Measurements from ENCODE around the gene USP10.

USP10 gene

DNA sequence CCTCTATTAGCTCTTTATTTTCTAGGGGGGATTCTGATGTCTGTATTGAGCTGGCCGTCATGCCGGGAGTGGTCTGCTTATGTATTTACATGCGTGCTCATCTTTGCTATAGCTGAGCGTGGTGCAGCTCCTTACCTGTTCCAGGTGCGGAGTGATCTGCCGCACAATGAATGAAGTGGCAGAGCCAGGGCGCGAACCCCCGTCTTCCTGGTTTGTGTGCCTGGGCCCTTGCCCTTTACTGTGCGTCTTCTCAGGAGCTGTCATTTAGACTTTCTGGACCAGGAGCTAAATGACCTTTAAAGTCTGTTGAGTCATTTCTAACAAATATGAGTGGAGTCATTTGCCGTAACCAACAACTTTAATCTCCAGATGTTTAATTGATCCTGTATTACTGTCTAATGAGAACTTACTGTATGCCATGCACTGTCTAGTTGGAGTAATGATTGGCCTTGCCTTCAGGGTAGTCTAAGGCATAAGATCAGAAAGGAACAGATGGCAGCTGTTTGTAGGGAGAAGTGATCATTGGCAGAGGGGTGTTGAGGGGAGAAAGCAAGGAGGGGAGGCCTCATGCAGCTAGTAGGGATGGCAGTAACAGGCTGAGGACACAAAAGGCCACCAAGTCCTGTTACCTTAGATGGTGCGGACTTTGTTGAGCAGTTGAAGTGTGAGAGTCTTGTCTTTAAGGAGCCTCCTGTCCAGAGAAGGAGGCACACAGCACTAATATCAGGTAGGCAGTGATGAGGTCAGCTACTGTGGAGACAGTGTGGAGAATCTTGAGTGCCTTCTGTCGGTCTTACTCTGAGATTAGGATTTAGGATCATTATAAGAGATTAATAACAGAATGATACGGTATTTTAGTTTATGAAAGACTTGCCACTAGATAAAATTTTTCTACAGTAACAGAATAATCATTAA is 53.9 kb downstream of the USP10 start:
- DNase-seq: no peak

DNA sequence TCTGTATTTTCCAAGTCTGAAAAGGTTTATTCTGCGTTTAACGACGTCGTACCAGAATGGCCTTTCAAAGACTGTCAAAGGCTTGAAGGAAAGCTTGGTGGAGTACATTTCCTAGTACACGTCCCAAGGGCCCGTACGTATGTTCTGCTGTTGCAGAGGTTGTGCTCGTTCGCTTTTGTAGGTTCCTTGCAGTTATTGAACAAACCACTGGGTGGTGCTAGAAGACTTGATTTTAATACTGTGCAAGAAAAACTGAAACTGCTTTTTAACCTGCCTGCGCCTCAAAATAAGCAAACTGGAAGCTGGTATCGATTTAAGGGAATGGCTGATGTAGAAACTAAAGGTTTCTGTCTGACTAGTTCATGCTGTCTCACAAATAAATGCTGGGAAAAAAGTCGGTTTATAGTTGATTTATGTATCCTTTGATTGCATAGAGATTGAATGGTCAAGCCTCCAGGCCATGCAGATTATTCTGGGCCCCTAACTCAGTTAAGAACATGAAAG is 54.6 kb downstream of the USP10 start:
- DNase-seq: peak; percentile 92

DNA sequence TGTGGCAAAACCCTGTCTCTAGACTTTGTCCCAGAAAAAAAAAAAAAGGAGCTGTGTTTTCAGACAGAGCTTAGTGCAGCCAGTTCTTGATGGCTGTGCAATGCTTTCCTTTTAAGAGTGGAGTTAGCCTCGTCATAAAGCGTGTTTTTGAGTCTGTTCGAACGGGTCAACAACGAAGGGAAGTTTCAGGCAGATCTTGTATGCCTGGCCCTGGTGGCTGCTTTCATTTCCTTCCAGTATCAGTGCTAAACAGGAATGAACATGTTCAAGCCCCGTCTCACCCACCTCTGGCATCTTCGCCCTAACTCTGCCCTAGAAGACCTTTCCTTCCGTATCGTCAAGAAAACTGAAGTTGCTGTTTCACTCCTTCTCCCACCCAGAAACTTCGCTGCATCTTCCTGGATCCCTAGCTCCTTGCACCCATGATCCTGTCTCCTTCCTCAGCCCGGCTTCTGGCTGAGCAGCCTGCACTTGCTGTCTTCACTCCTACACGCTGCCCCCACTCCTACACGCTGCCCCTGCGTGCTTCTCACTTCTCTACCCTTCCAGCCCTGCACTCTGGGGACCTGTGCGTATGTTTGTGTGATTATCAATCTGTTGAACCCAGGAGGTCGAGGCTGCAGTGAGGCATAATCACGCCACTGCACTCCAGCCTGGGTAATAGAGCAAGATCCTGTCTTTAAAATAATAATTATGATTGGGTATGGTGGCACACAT is 55.3 kb downstream of the USP10 start:
- no peak for DNase-seq

DNA sequence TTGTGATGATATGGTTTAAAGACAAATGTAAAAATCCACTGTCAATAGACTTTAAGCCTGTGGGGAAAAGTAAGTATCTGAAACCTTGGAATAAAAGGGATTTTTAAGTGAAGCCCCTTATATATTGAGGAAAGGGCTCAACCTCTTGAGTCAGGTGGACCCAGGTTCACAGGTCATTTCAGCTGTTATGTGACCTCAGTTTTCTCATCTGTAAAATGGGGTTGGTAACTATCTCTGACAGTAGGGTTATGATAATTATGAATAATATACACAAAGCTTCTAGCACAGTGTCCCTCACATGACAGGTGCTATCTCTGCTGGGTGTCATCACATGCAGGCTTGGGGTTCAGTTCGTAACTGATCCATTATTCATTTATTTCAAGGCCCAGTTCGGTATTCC is 57.0 kb downstream of the USP10 start:
- DNase-seq: no peak

DNA sequence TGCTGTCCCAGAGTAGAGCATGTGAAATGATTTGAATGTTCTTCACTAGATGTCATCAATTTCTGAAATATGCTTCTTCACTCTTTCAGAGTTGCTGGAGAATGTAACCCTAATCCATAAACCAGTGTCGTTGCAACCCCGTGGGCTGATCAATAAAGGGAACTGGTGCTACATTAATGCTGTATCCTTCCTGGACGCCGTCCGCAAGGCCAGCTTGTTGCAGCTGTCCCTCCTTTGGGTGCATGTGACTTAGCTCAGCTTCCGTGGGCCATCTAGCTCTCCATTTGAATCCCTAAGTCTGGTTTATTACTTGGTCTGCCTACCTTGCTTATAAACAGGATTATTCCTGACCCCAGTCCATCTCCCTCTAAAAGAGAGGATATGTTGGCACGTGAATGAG is 58.8 kb downstream of the USP10 start:
- DNase-seq: no peak

DNA sequence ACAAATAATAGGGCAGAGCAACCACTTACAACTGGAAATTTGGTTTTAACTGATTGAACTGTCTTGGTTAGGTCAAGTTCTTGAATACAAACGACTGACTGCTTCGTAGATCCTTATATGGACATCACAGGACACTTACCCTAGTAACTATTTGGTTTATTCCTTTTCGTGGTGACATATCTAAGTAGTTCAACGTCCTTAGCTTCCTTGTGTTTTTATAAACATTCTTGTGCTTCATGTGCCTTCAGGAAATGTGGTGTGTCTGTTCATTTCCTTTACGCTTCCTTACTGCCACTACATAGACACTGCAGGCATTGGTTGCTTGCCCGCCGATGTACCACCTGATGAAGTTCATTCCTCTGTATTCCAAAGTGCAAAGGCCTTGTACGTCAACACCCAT is 59.3 kb downstream of the USP10 start:
- DNase-seq: peak; percentile 32

DNA sequence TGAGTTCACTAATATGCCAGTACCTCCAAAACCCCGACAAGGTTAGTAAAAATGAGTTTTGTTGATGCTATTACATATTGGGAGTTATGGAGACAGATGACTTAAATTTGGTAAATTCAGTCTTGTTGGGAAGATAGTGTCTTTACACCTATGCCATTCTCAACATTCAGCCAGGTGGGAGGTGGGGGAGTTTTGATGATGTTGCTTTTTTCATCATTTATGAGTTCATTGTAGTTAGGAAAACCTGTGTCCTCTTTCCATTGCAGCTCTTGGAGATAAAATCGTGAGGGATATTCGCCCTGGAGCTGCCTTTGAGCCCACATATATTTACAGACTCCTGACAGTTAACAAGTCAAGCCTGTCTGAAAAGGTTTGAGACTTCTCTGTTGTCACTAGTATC is 60.1 kb downstream of the USP10 start:
- no peak for DNase-seq

DNA sequence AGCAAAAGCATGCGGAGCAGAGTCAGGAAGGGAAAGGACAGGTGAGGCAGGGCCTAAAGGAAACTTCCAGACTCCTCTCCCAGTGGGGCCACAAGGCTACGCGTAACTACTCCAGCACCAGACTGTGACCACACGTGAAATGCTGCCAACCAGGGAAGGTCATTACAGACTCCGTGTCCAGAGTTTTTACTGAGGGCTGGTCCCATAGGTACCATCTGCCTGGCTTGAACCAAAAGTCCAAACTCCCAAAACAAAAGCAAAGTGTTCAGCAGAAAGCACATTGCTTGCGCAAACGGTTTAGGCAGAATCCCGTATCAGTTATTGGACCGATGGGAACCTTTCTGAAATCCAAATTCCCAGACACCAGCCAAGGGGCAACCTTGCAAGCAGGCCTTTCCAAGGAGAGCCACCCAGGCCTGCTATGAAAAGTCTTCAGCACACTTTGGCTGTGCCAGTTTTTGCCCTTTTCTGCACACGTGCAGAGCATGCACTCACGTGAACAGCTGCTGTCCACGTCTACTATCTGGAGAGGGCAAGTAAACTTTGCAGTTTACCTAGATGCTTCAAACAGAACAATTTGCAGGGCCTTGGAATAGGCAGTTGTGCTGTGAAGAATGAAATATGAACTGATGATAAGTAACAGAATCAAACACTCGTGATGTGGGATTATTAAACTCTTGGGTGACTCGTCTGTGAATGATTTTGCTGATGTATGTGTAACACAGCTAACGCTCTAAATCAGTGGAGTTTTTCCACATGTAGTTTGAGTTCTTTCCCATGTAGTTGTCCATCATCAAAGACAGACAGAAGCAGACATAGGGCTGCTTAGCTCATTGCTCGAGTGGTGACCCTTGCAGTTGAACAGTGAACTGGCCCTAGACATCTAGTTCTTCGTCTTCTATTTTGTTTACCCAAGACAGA is 61.9 kb downstream of the USP10 start:
- DNase-seq: no peak

DNA sequence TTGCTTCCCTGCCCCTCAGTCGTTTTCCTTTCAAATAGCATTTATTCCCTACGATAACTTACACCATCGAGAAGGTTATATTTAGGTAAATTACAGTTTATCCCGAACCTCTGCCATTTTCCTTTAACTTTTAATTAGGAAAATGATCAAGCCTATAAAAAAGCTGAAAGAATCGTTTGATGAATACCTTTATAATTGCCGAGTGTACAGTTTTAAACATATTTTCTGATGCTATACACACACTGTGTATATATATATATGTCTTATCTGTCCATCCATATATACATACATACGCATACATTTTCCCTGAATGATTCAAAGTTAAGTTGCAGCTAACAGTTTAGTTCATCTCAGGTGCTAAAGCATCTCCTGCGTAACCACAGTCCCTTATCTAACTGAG is 63.4 kb downstream of the USP10 start:
- DNase-seq: no peak

DNA sequence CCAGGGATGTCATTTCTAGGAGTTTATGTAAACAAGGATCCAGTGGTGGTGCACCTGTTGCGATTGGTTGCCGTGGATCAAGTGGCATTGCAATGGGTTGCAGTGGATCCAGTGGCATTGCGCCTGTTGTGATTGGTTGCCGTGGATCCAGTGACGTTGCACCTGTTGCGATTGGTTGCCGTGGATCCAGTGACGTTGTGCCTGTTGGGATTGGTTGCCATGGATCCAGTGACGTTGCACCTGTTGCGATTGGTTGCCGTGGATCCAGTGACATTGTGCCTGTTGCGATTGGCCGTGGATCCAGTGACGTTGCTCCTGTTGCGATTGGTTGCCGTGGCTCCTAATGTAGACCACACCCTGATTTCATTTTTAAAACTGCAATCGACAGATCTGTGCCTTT is 63.8 kb downstream of the USP10 start:
- no peak for DNase-seq

DNA sequence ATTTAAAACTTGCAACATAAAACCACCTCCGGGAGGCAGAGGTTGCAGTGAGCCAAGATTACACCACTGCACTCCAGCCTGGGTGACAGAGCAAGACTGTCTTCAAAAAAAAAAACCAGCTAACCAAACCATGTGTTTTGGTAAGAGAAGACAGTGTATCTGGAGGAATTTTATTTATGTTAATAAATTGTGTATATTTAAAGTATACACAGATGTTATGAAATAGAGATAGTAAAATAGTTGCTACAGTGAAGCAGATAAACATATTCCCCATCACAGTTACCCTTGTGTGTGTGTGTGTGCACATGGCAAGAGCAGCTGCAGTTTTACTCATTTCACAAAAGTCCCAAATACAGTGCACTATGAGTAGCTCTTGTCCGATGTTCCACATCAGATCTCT is 65.2 kb downstream of the USP10 start:
- no peak for DNase-seq

DNA sequence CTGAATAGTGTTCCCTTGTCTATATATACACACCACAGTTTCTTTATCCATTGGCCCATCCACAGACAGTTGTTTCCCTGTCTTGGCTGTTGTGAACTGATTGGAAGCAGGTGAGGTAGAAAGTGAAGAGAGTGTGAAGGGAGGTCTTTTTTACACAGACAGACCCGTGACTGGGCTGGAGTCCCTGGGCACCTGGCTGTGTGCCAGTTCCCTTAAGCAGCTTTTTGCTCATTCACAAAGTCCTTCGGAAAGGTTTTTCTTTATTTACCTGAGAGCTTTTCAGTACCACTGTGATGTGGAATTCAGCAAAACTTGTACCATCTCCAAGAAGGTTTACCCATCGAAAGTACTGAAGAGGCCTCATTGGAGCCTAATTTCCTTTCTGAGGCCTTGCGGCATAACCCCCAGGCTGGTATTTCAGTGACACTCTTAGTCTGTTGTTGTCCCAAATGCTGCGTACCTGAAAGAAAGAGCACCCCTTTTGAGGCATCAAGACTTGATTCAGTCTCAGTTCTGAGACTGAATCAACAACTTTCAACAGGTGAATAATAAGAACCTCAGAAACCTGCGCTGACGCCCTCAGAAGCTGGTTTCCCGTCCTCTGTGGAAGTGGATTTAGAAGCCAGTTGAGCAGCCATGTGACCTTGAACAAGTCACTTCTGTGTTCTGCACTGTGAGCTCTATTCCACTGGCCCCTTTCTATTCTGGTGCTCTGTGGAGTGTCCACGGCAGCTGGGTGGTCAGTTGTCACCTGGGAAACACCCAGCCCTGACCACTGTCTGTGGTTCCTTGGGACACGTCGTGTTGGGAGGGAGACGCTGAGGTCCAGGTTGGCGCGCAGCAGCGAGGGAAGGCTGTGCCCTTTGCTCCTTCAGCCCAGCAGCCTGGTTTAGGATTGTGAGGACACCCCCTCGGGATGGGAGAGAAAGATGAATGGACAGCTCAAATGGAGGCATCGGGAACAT is 66.1 kb downstream of the USP10 start:
- no peak for DNase-seq

DNA sequence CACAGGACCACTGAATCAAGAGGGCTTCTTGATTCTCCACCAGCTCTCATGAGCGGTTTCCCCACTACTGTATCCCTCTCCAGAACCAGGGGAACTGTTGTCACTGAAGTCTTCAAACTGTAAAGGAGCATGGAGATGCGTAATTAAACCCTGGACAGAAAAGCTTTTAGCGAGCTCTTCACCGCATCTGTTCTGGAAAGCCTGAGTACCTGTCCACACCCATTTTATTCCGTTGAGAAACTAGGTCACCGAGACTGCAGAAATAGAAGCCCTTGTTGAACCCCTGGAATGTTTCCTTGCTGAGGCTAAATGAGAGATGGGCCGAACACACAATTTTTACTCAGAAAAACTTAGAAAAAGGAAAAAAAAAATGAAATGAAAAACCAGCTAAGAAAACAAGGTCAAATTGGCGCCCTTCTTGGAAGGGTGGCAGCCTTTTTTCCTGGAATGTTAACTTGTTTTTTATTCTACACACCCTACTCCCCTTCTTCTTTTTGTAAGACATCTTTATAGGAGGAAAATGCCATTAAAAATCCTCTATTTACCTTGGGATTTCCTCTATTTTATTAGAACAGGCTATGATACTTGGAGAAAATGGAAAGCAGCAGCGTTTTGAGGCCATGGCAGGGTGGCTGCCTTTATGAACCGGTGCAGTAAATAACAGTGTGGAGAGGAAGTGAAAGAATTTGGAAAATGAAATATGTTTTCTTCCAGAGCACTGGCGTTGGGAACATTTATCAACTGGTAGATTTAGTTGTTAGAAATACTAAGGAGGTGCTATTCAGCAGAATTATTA is 67.4 kb downstream of the USP10 start:
- no peak for DNase-seq

DNA sequence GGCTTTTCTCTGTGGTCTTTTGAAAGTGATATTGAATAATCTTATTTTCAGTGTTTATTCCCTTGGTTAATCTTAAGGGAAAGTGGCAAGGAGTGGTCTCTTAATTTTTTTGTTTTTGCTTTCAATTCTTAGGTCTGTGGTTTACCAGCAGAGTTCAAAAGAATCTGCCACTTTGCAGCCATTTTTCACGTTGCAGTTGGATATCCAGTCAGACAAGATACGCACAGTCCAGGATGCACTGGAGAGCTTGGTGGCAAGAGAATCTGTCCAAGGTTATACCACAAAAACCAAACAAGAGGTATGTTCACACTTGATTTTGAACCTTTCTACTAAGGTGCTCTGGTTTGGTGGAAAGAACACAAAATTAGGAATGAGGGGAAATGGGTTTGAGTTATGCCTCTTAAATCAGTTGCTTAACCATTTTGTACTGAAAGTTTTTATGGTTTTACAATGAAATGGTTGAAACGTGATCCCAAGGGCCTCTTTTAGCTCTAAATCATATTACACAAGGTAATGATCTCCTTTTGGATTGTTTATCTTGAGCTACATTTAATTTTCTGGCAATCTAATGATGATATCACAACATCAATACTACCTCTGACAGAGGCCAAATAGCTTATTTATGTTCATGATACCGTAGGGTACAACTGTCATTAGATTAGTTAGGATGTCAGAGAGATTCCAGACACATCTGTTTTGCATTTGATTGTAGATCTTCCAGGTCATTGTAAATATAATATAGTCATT is 68.4 kb downstream of the USP10 start:
- DNase-seq: no peak

DNA sequence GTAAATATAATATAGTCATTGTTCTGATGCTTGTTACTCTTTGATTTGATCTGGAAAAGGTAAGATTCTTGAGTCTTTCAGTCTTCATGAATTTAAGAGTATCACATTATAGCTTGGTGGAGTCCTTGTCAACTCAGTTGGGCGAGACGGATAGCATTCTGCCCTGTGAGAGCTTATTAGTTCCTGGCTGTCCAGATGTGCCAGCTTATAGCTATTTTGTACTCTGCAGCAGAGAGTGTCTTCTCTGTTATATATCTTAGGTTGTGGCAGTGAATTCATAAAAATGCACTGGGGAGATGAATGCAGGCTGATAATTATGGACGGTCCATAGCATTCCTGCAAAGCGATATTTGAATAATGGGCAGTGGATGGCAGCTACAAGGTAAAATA is 69.0 kb downstream of the USP10 start:
- DNase-seq: no peak

DNA sequence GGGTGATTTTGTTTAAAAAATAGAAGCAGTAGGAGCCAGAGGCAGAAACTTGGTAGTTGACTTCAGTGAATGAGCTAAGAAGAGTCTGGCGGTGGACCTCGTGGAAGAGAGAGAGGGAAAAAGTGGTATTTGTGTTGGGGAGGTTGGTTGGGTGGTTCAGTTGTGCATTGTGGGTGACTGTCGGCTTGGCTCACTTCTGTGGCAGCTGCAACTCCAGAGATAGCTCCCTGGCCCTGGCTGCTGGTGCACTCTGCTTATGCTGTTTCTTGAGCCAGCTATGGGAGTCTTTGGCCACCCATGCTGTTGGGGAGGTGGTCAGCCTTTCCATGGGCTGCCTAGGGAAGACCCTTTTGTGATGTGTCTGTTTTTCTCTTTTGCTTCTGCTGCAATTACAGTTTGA is 69.6 kb downstream of the USP10 start:
- no peak for DNase-seq

DNA sequence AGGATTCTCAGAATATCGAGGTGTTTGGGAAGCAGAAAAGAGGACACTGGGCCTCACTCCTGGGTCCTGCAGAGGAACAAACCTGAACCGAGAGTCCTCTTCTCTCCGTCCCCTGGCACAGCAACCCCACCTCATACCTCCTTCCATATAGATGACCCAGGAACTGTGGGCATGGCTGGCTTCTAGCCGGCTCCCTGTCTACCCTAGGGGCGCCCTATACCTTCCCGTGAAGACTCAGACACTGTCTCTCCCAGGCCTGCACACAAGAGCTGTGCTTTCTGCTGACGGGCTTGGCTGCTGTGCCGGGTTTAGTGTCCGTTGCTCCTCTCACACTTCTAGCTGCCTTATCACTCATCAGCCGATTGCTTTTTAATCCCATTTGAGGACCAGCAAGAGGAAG is 73.5 kb downstream of the USP10 start:
- no peak for DNase-seq

DNA sequence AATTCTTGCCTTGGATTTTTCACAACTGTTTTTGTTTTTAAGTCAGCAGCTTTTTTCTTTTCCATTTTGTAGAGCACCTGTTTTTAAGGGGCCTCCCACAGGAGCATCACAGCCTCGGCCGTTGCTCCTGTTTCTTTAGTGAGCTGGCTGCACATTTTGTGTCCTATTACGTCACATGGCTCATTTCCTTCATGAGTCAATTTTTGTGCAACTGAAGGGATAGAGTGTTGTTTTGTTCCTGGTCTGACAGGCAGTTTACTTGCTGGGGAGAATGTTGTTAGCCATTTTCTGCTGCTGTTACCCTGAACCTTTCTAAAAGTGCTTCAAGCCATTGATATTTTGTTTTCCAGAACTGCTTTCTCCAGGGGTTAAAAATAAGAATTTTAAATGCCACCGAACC is 75.0 kb downstream of the USP10 start:
- DNase-seq: peak; percentile 36

DNA sequence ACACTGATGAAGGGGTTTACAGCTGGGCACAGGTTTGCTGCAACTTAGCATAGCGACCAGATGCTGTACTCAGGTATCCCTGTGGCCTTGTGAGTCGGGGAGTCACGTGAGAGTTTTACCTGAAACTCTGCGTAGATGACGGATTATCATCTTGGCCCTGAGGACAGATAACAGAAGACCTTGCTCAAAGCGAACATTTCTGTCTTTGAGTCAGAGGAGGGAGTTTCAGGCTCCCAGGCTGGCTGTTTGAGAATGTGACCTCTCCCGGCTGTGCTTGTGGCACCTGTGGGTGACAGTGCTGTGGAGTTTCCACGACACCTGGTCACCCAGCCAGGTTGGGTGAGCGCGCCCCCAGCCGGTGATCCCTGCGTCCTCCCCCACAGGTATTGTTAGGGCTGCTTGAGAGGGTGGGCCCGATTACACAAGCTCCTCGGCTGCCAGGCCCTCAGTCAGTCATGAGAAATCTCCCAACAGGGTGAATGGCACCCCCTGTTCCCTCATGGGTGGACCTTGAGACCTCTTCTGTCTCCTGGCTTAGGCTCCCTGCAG is 75.5 kb downstream of the USP10 start:
- DNase-seq: no peak

DNA sequence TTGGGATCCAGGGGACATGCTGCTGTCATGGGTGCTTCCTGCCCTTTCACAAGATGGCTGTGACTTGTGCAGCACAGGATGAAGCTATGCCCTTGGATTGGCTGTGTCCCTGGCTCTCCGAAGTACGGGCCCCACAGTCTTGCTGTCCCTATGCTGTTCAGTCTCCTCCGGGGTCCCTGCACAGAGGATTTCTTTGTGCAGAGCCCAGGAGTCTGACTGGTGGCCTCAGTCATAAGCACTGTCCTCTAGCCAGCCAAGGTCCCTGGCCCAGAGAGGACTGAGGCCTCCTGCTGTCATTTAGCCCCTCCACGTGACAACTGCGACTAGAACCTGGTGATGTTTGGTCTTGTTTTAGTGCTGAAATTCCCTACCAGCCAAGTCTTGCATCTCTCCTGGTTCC is 77.6 kb downstream of the USP10 start:
- no peak for DNase-seq

Measured in hematopoietic multipotent progenitor cell treated with erythropoietin and hydrocortisone succinate and interleukin-3 and kit ligand, for 4 days (in vitro differentiated cells).